ENCODE results near the gene AFP. TPM values are rescaled to one million over a fixed set of nuclear protein-coding genes. Genes with fewer than 3 reads are reported as not detected.

The AFP gene
- total RNA-seq, 1 experiment from 2014 or later: 12.7 TPM

- Histone ChIP-seq H3K27me3 (no peaks in the 10 kb centered on the region), H3K4me1 (no peaks in the 10 kb centered on the region), H3K36me3 (no peaks in the 10 kb centered on the region), H3K27ac (no peak overlapping the region), H3K4me3 (no peak overlapping the region), H3K9me3 (replicated peaks) (no peaks in the 10 kb centered on the region)
- no peak for DNase-seq
Observed at GRCh38 chr4:73499996-73500765, 64.2 kb downstream of the AFP start.

- DNase-seq: no peak
- no peaks in the 10 kb centered on the region for H3K4me1 ChIP-seq
- H3K4me3 ChIP-seq: no peak overlapping the region
- no peaks in the 10 kb centered on the region for H3K27me3 ChIP-seq
- no peaks in the 10 kb centered on the region for H3K9me3 ChIP-seq (replicated peaks)
- no peak overlapping the region for H3K27ac ChIP-seq
- H3K36me3 ChIP-seq: no peaks in the 10 kb centered on the region
Observed at GRCh38 chr4:73501664-73502265, 65.7 kb downstream of the AFP start.

GRCh38 chr4:73505567-73505966 lies 69.5 kb downstream of the AFP start:
- no peak overlapping the region for H3K4me3 ChIP-seq
- H3K27ac ChIP-seq: no peak overlapping the region
- DNase-seq: no peak
- H3K9me3 ChIP-seq (replicated peaks): no peaks in the 10 kb centered on the region
- no peaks in the 10 kb centered on the region for H3K27me3 ChIP-seq
- no peaks in the 10 kb centered on the region for H3K36me3 ChIP-seq
- H3K4me1 ChIP-seq: no peaks in the 10 kb centered on the region

Other genes with a start within 250 kb of the AFP start
- 77.1 and 82.3 TPM in 2 replicates for gene ANKRD17, start 177.4 kb upstream of the AFP start, total RNA-seq (2014; rRNA removed; shearing (Covaris generic))
- not detected in 2 replicates for gene ALB, start 31.9 kb upstream of the AFP start, total RNA-seq (2014; rRNA removed; shearing (Covaris generic))
- gene AFM, start 45.5 kb downstream of the AFP start, total RNA-seq (2014; rRNA removed; shearing (Covaris generic)): not detected in 2 replicates
- 0.03 and 0.08 TPM in 2 replicates for gene RASSF6, start 184.2 kb downstream of the AFP start, total RNA-seq (2014; rRNA removed; shearing (Covaris generic))